ENCODE results near the gene UBE2L6.

UBE2L6 gene

DNA sequence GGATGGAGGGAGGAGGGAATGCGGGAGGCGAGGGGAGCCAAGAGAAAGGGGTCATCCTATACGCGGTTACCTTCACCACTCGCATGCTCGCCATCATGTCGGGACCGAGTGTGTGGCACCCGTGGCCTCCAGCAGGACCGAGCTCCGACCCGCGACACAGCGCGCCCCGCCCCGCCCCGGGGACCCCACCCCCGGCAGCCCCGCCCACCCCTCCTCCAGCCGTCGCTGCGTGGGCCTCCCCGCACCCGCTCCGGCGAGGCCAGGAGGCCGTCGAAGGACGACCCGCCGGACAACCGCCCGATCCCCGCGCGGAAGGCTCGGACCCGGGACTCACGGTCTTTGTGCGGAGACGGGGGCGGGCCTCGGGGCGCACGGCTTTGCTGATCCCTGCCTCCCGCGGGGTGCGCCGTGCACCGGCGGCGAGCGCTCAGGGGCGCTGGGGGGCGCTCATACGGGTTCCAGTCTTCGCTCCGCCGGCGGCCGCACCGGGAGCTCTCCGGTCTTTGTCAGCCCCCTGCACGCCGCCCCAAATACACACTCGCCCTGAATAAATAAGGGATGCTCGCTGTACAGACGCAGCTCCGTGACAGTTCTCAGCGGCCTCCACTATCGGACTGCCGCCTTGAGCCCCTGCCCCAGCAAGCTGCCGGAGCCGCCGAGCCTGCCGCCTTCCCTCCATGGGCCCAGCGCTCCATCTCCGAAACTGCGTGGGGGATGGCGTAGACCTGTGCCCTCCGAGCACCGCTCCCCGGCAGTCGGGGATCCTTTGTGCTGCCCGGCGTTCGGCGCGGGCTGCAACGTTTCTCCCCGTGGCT is at the start of gene UBE2L6:
Gene UBE2L6 (minus strand): TSS at position 158 of the 815 bp plus-strand sequence. CDS start 61 bp downstream, at position 97.
- DNase-seq = peak; percentile 67 to 93

DNA sequence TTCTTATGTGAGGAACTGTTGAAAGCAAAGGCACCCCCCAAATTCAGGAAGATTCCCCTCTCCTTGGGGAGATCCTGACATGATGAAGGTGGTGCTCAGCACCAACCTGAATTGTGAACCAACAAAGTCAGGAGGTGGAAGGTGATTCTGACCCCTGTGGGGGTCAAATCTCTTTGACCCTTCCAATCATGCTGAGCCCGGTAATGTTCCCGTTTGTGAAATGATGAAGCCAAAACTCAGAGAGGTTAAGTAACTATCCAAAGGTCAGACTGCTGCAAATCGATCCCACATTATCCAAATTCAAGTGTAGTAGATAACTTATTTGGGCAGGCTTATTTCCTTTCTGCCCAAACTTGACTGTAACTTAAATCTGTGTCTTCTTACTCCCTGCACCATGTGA is 49.1 kb upstream of the UBE2L6 start:
- no peak for DNase-seq

DNA sequence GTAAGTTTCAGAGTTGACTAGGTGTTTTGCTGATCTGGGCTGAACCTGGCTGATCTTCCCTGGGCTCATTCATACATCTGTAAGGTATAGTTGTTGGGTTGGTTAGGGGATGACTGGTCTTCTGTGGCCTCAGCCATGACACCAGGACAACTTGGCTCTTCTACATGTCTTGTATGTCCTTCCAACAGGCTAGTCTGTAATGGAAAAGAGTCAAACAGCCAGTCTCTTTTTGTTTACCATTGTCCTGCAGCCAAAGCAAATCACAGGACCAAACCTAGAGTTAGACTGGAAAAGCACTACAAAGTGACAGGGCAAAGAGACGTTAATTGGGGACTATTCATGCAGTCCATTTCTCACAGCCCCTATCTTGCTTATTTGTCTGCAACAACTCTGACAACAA is 47.8 kb upstream of the UBE2L6 start:
- no peak for DNase-seq

DNA sequence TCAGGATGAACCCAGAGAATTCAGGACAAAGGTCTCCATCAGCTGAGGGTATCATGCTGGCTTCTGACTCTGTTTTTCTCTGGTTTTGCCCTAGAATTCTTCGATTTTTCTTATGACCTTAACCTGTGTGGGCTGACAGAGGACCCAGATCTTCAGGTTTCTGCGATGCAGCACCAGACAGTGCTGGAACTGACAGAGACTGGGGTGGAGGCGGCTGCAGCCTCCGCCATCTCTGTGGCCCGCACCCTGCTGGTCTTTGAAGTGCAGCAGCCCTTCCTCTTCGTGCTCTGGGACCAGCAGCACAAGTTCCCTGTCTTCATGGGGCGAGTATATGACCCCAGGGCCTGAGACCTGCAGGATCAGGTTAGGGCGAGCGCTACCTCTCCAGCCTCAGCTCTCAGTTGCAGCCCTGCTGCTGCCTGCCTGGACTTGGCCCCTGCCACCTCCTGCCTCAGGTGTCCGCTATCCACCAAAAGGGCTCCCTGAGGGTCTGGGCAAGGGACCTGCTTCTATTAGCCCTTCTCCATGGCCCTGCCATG is 46.8 kb upstream of the UBE2L6 start:
- DNase-seq = no peak

GRCh38 chr11:57610170-57610569 is 42.7 kb upstream of the UBE2L6 start:
- DNase-seq = no peak

GRCh38 chr11:57605028-57605420 is 37.6 kb upstream of the UBE2L6 start:
- DNase-seq = no peak

DNA sequence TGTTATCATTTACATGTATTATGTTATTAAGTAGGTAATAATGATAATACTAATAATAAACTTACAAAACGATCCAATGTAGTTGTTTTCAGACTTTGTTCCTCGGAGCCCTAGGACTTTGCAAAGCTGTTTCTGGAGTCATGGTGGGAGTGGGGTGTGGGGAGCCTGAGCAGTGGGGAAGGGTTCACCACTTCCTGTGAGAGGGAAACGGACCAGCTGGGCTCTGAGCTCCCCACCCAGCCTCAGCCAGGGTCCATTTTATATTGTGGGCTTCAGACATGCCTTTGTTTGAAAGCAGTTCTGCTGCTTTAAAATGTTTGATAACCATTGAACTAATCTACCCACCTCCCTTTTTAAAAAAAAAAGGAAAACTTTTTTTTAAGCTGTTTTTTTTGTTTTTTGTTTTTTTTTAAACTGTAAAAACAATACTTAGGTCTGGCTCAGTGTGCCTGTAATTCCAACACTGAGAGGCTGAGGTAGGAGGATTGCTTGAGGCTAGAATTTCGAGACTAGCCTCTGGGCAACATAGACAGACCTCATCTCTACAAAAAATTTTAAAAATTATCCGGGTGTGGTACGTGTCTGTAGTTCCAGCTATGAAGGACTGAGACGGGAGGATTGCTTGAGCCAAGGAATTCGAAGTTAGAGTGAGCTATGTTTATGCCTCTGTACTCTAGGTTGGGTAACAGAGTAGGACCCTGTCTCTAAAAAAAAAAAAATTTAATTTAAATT is 37.0 kb upstream of the UBE2L6 start:
- no peak for DNase-seq

DNA sequence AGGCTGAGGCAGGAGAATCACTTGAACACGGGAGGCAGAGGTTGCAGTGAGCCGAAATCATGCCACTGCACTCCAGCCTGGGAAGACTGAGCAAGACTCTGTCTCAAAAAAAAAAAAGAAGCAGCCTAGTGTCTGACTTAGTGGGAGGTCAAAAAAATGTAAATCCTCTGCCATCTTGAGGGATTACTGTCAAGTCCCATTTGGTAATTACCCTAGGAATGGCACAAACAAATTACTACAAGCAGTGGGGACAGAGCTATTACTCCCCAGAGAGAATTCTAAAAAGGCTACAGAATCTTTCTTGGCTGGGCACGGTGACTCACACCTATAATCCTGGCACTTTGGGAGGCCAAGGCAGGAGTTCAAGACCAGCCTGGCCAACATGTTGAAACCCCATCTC is 33.8 kb upstream of the UBE2L6 start:
- DNase-seq = no peak

GRCh38 chr11:57599381-57599780 is 31.9 kb upstream of the UBE2L6 start:
- DNase-seq = no peak

DNA sequence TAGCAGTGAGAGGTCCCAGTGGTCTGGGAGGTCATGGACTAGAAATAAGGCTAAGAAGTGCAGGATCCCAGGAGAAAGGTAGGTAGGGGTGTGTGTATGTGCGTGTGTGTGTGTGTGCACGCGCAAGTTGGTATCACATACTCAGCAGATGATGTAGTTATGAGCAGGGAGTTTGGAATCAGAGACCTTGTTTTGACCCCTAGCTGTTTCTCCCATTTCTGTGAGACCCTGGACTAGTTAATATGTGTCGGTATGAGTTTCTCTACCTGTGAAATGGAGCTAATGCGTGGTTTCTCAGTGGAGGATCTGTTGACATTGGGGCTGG is 31.3 kb upstream of the UBE2L6 start:
- DNase-seq = no peak

GRCh38 chr11:57597916-57598830 is 30.7 kb upstream of the UBE2L6 start:
- peak in 1 of 2 experiments; percentile 12 for DNase-seq

- DNase-seq = no peak
These were observed 30.0 kb upstream of the UBE2L6 start, which contains the start of gene SERPING1 for GRCh38 chr11:57597461-57597915. Gene SERPING1 (plus strand): TSS chr11:57597685. CDS start chr11:57598271, 586 bp downstream.

GRCh38 chr11:57596266-57596885 is 28.9 kb upstream of the UBE2L6 start:
- DNase-seq = no peak

DNA sequence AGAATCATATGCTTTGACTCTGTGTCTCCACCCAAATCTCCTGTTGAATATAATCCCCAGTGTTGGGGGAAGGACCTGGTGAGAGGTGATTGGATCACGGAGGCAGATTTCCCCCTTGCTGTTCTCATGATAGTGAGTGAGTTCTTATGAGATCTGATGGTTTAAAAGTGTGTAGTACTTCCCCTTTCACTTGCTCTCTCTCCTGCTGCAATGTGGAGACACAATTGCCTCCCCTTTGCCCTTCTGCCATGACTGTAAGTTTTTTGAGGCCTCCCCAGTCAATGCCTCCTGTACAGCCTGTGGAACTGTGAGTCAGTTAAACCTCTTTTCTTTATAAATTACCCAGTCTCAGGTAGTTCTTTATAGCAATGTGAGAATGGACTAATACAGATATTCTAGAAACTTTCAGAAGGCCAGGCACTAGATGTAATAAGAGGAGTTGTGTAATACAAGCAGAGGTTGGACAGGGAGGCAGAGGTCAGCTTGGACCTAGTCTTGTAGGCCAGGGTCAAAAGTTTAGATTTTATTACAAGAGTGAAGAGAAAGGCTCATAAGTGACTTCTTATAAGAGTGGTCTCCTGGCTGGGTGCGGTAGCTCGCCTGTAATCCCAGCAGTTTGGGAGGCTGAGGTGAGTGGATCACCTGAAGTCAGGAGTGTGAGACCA is 20.7 kb upstream of the UBE2L6 start:
- DNase-seq = no peak

DNA sequence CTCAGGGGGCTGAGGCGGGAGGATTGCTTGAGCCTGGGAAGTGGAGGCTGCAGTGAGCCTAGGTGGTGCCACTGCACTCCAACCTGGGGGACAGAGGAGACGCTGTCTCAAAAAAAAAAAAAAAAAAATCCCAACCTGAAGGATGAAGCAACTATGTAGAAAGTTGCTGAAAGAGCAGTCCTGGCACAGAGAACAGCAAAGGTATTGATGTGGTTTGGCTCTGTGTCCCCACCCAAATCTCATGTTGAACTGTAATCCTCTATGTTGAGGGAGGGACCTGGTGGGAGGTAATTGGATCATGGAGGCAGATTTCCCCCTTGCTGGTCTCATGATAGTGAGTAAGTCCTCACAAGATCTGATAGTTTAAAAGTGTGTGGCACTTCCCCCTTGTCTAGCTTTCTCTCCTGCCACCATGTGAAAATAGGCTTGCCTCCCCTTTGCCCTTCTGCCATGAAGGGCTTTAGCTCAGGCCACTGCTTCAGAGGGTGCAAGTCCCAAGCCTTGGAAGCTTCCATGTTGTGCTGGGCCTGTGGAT is 19.3 kb upstream of the UBE2L6 start:
- no peak for DNase-seq

GRCh38 chr11:57585301-57585700 is 17.8 kb upstream of the UBE2L6 start:
- DNase-seq = no peak

DNA sequence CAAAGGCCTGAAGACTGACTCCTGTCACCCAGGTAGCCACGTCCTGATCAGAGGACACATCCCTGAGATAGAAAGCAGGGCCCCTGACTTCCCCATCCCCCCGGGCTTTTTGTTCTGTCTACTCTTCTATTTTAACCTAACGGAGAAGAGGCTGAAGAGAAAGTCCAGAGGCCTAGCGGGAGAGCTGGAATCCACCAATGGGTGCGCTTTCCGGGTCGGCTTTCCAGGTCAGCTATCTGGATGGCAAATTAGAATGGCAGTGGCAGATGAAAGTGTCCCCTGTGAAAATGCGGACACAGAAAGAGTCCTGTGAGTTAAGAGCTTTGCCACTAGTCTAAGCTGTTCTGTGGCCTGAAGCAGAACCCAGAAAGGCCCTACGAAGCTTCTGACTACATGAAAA is 16.9 kb upstream of the UBE2L6 start:
- no peak for DNase-seq

- no peak for DNase-seq
These were observed 6.6 kb upstream of the UBE2L6 start for GRCh38 chr11:57574061-57574460.

- DNase-seq = no peak
These were observed 4.1 kb upstream of the UBE2L6 start for GRCh38 chr11:57571606-57572005.

GRCh38 chr11:57568330-57568766 is 876 bp upstream of the UBE2L6 start:
- DNase-seq = peak in 1 of 2 experiments; percentile 37

- peak in 1 of 2 experiments; percentile 72 for DNase-seq
These were observed 462 bp downstream of the UBE2L6 start for GRCh38 chr11:57566905-57567514.
